Measurements from ENCODE around the gene ANG.

GRCh38 chr14:20686386-20687143, 2.0 kb upstream of the ANG start:
- no peak for TF ChIP-seq CTCF (IDR thresholded peaks at IDR 0.05)
- no peak for TF ChIP-seq POLR2A (IDR thresholded peaks at IDR 0.05)
